ENCODE measurements around the gene SSX4B.
"Not testable (repeated sequence)": the region's sequence is repeated elsewhere in the genome, so short reads cannot be mapped to it uniquely, and the experiment has no call there.

- not testable (repeated sequence) for TF ChIP-seq CTCF (conservative IDR thresholded peaks at IDR 0.05 in 1 of 2, IDR thresholded peaks at IDR 0.05 in 1 of 2; ENCODE audit: low read depth in 1 of 2, low read length in 2 of 2); EZH2 (IDR thresholded peaks at IDR 0.05; ENCODE audit: low read length, missing control alignments)
Measured at GRCh38 chrX:48447201-48447600, 35.4 kb upstream of the SSX4B start.

All from fibroblast of lung (primary cell).